SK-N-MC (cell line): ENCODE data around the gene TIMMDC1.

ENCODE experiments used
- EZH2 ChIP-seq: fragments of 200-600 bp; sonication (generic); IDR thresholded peaks from one replicate; pipeline ENCODE4 v1.6.1; 2017; ENCODE audit warnings: antibody characterized with exemption
- FOXP2 ChIP-seq: optimal IDR thresholded peaks from 2 replicates; pipeline ENCODE3; 2011; ENCODE audit warnings: mild to moderate bottlenecking, moderate library complexity; ENCODE audit not compliant: insufficient read depth; ENCODE audit errors: extremely low read length, control extremely low read depth
- POLR2AphosphoS5 ChIP-seq: IDR thresholded peaks from 2 replicates; pipeline ENCODE4 v1.6.1; 2012; ENCODE audit warnings: mild to moderate bottlenecking, low read depth, low read length, borderline replicate concordance

- no peak for TF ChIP-seq EZH2
- no peak for TF ChIP-seq POLR2AphosphoS5
- TF ChIP-seq FOXP2, result no peak
Measured at GRCh38 chr3:119542168-119542767, 43.9 kb downstream of the TIMMDC1 start.
